H9 (cell line): ENCODE results near the gene FMO2. TPM values are rescaled to one million over a fixed set of nuclear protein-coding genes. Genes with fewer than 3 reads are reported as not detected.
A peak's percentile ranks its signal among the peaks of the same experiment; 100 is the strongest.

Source experiments
- DNase-seq: peaks from one replicate; pipeline ENCODE4 v3.0.0-alpha.2; 2017
- H2AFZ ChIP-seq: one replicate; pipeline ENCODE4 v1.6.1; 2013; ENCODE audit warnings: mild to moderate bottlenecking, low read length, control low read depth, moderate library complexity
- H2AK5ac ChIP-seq: 2 replicates; pipeline ENCODE4 v1.6.1; 2013; ENCODE audit warnings: low read length, control low read depth, mixed read lengths; ENCODE audit not compliant: insufficient read length
- H2BK120ac ChIP-seq: one replicate; pipeline ENCODE4 v1.6.1; 2013; ENCODE audit warnings: low read depth, mild to moderate bottlenecking, low read length, control low read depth, inconsistent platforms; ENCODE audit not compliant: poor library complexity, severe bottlenecking
- H2BK12ac ChIP-seq: 2 replicates; pipeline ENCODE4 v1.6.1; 2013; ENCODE audit warnings: low read length, control low read depth, mixed read lengths, low read depth; ENCODE audit not compliant: insufficient read length
- H2BK15ac ChIP-seq: 2 replicates; pipeline ENCODE4 v1.6.1; 2013; ENCODE audit warnings: low read depth, low read length, control low read depth
- H2BK20ac ChIP-seq: one replicate; pipeline ENCODE4 v1.6.1; 2013; ENCODE audit warnings: low read depth, mild to moderate bottlenecking, low read length, control low read depth, inconsistent platforms; ENCODE audit not compliant: poor library complexity, severe bottlenecking
- H2BK5ac ChIP-seq: 2 replicates; pipeline ENCODE4 v1.6.1; 2013; ENCODE audit warnings: low read length, control low read depth, mixed read lengths; ENCODE audit not compliant: insufficient read length
- H3K14ac ChIP-seq: 2 replicates; pipeline ENCODE4 v1.6.1; 2013; ENCODE audit warnings: low read length, control low read depth; ENCODE audit not compliant: insufficient read depth
- H3K18ac ChIP-seq: 2 replicates; pipeline ENCODE4 v1.6.1; 2013; ENCODE audit warnings: low read depth, mild to moderate bottlenecking, mixed read lengths, low read length, control low read depth; ENCODE audit not compliant: insufficient read length
- H3K23ac ChIP-seq: 2 replicates; pipeline ENCODE4 v1.6.1; 2013; ENCODE audit warnings: low read length, control low read depth, mixed read lengths, low read depth; ENCODE audit not compliant: insufficient read length
- H3K23me2 ChIP-seq: 2 replicates; pipeline ENCODE4 v1.6.1; 2013; ENCODE audit warnings: low read depth, mild to moderate bottlenecking, mixed read lengths, low read length, control low read depth; ENCODE audit not compliant: insufficient read length, poor library complexity, severe bottlenecking
- H3K27ac ChIP-seq: 2 replicates; pipeline ENCODE4 v1.5.1; 2013; ENCODE audit warnings: low read length, control low read depth, mixed read lengths, low read depth; ENCODE audit not compliant: insufficient read length
- H3K27me3 ChIP-seq: 2 replicates; pipeline ENCODE4 v1.6.1; 2013; ENCODE audit warnings: low read length, control low read depth, inconsistent platforms; ENCODE audit not compliant: insufficient read depth
- H3K4ac ChIP-seq: 2 replicates; pipeline ENCODE4 v1.6.1; 2013; ENCODE audit warnings: low read depth, mild to moderate bottlenecking, control low read depth, inconsistent platforms, low read length, moderate library complexity
- H3K4me1 ChIP-seq: 2 replicates; pipeline ENCODE4 v1.6.1; 2013; ENCODE audit warnings: low read length, control low read depth, inconsistent platforms; ENCODE audit not compliant: insufficient read depth
- H3K4me2 ChIP-seq: 2 replicates; pipeline ENCODE4 v1.6.1; 2013; ENCODE audit warnings: low read length, control low read depth, mixed read lengths; ENCODE audit not compliant: insufficient read length, insufficient read depth
- H3K56ac ChIP-seq: 2 replicates; pipeline ENCODE4 v1.6.1; 2013; ENCODE audit warnings: low read depth, mild to moderate bottlenecking, mixed read lengths, low read length, control low read depth; ENCODE audit not compliant: insufficient read length
- H3K79me1 ChIP-seq: 2 replicates; pipeline ENCODE4 v1.6.1; 2013; ENCODE audit warnings: low read depth, mild to moderate bottlenecking, moderate library complexity, low read length, control low read depth, inconsistent platforms; ENCODE audit not compliant: insufficient read depth, poor library complexity, severe bottlenecking
- H3K79me2 ChIP-seq: 2 replicates; pipeline ENCODE4 v1.6.1; 2013; ENCODE audit warnings: low read length, control low read depth, inconsistent platforms; ENCODE audit not compliant: insufficient read depth
- H3K9ac ChIP-seq: 2 replicates; pipeline ENCODE4 v1.6.1; 2013; ENCODE audit warnings: low read length, control low read depth, mixed read lengths; ENCODE audit not compliant: insufficient read length; ENCODE audit errors: extremely low read depth
- H3K9me3 ChIP-seq: one replicate; pipeline ENCODE4 v1.6.1; 2013; ENCODE audit warnings: low read depth, low read length, inconsistent platforms; ENCODE audit not compliant: control insufficient read depth
- H3T11ph ChIP-seq: one replicate; pipeline ENCODE4 v1.6.1; 2013; ENCODE audit warnings: mild to moderate bottlenecking, low read length, control low read depth, inconsistent platforms
- H4K20me1 ChIP-seq: one replicate; pipeline ENCODE4 v1.6.1; 2013; ENCODE audit not compliant: control insufficient read depth, insufficient read length, insufficient read depth
- H4K5ac ChIP-seq: 2 replicates; pipeline ENCODE4 v1.6.1; 2013; ENCODE audit warnings: low read depth, mild to moderate bottlenecking, mixed read lengths, low read length, control low read depth; ENCODE audit not compliant: insufficient read length
- H4K8ac ChIP-seq: replicated peaks from 2 replicates; pipeline ENCODE4 v1.6.1; 2013; ENCODE audit warnings: low read length, control low read depth, mixed read lengths, low read depth; ENCODE audit not compliant: insufficient read length
- H4K91ac ChIP-seq: 2 replicates; pipeline ENCODE4 v1.6.1; 2013; ENCODE audit warnings: low read depth, mild to moderate bottlenecking, moderate library complexity, mixed read lengths, low read length, control low read depth; ENCODE audit not compliant: insufficient read length
- H3K27ac Mint-ChIP-seq, 3 experiments: 2 replicates in 2 of 3; 3 replicates in 1 of 3; pipeline ENCODE4 v1.8.0; 2020 to 2021; ENCODE audit warnings: mixed read lengths in 3 of 3, mild to moderate bottlenecking in 1 of 3, moderate library complexity in 1 of 3
- H3K27me3 Mint-ChIP-seq: 2 replicates; pipeline ENCODE4 v1.8.0; 2021; ENCODE audit warnings: low read depth, mild to moderate bottlenecking, moderate library complexity, mixed read lengths
- H3K36me3 Mint-ChIP-seq, 3 experiments: 2 replicates in 2 of 3; 3 replicates in 1 of 3; pipeline ENCODE4 v1.8.0; 2020 to 2021; ENCODE audit warnings: low read depth in 3 of 3, mixed read lengths in 3 of 3; ENCODE audit not compliant: insufficient read depth in 1 of 3
- H3K4me1 Mint-ChIP-seq, 2 experiments: 2 replicates each; pipeline ENCODE4 v1.8.0; 2020; ENCODE audit warnings: mixed read lengths in 2 of 2
- H3K4me3 Mint-ChIP-seq, 2 experiments: 2 replicates in 1 of 2; 3 replicates in 1 of 2; pipeline ENCODE4 v1.8.0; 2020 to 2021; ENCODE audit warnings: mild to moderate bottlenecking in 2 of 2, mixed read lengths in 2 of 2, moderate library complexity in 1 of 2
- H3K9me3 Mint-ChIP-seq, 2 experiments: 2 replicates in 1 of 2; 3 replicates in 1 of 2; pipeline ENCODE4 v1.8.0; 2020; ENCODE audit warnings: mild to moderate bottlenecking in 2 of 2, mixed read lengths in 2 of 2, moderate library complexity in 1 of 2
- CTCF ChIP-seq: fragments of 200-600 bp; sonication (generic); conservative IDR thresholded peaks from 3 replicates; pipeline ENCODE4 v1.8.0; 2021; ENCODE audit warnings: antibody characterized with exemption, mild to moderate bottlenecking
- WGBS: extraction: QIAGEN DNeasy Blood & Tissue Kit; methylation state at CpG from one replicate; pipeline ENCODE4 v1.1.7; 2013; ENCODE audit warnings: missing lambda C conversion rate, low lambda C conversion rate, mixed read lengths; ENCODE audit not compliant: insufficient read length; ENCODE audit errors: extremely low coverage; 5-methylcytosine and 5-hydroxymethylcytosine counted together
- total RNA-seq: library from RNA; stranded (reverse); gene quantifications from 2 replicates; pipeline ENCODE4 v1.2.1, GENCODE V29; 2021

Gene FMO2
- total RNA-seq, 1 experiment from 2014 or later: not detected

- DNase-seq: peak; percentile 58
- Histone ChIP-seq H3K79me1 (no peaks in the 10 kb centered on the region), H2BK120ac (no peak overlapping the region), H3K56ac (no peak overlapping the region), H3K4me1 (no peaks in the 10 kb centered on the region), H3K4ac (no peak overlapping the region), H3K18ac (no peak overlapping the region), H2BK20ac (no peak overlapping the region), H2AFZ (no peak overlapping the region), H4K91ac (no peak overlapping the region), H4K5ac (no peak overlapping the region), H4K8ac (no peak overlapping the region), H2BK15ac (no peak overlapping the region), H3K23me2 (no peaks in the 10 kb centered on the region), H2BK12ac (no peak overlapping the region), H3K27ac (no peak overlapping the region), H3K23ac (no peak overlapping the region), H3K9me3 (no peaks in the 10 kb centered on the region), H3K79me2 (no peaks in the 10 kb centered on the region), H2AK5ac (no peak overlapping the region), H3K27me3 (no peaks in the 10 kb centered on the region), H3K9ac (no peak overlapping the region), H2BK5ac (no peak overlapping the region), H3T11ph (no peak overlapping the region), H4K20me1 (no peaks in the 10 kb centered on the region), H3K14ac (no peak overlapping the region), H3K4me2 (no peak overlapping the region)
- H3K4me1 Mint-ChIP-seq: peaks cover 4 to 7% of the 10 kb centered on the region in 2 experiments; a peak in 3 of 4 replicates
- no peak overlapping the region for H3K27ac Mint-ChIP-seq
- H3K36me3 Mint-ChIP-seq: no peaks in the 10 kb centered on the region
- no peaks in the 10 kb centered on the region for H3K9me3 Mint-ChIP-seq
- no peaks in the 10 kb centered on the region for H3K27me3 Mint-ChIP-seq
- TF ChIP-seq CTCF: peak; percentile 92
- WGBS: no CpG with 5 or more reads among the region's 11 CpGs
- no peak overlapping the region; a peak in 1 of 5 replicates for H3K4me3 Mint-ChIP-seq
Observed at GRCh38 chr1:171188388-171189266, 3.5 kb downstream of the FMO2 start.
